K562 (cell line): ENCODE results near the gene ENSA. TPM values are rescaled to one million over a fixed set of nuclear protein-coding genes. Genes with fewer than 3 reads are reported as not detected.
A peak's percentile ranks its signal among the peaks of the same experiment; 100 is the strongest.

Experiments used
- HDAC3 ChIP-seq: fragments of 450-650 bp; IDR thresholded peaks from 2 replicates; pipeline ENCODE4 v1.6.1; 2018; ENCODE audit warnings: borderline replicate concordance, mild to moderate bottlenecking, moderate library complexity; ENCODE audit not compliant: partially characterized antibody
- MECOM ChIP-seq: fragments of 250-450 bp; sonication (Bioruptor Pico); IDR thresholded peaks from 2 replicates; pipeline ENCODE4 v1.8.0; 2022; ENCODE audit warnings: inconsistent platforms
- MGA ChIP-seq: fragments of 450-650 bp; IDR thresholded peaks from 2 replicates; pipeline ENCODE4 v1.6.1; 2016; ENCODE audit warnings: mild to moderate bottlenecking, moderate library complexity
- NCOA6 ChIP-seq: fragments of 450-650 bp; IDR thresholded peaks from 2 replicates; pipeline ENCODE4 v1.6.1; 2017; ENCODE audit warnings: mild to moderate bottlenecking
- PHB ChIP-seq: fragments of 250-450 bp; sonication (Bioruptor Pico); IDR thresholded peaks from 2 replicates; pipeline ENCODE4 v1.5.0; 2021
- PHTF2 ChIP-seq: fragments of 250-450 bp; sonication (Bioruptor Pico); IDR thresholded peaks from 2 replicates; pipeline ENCODE4 v1.5.0; 2021; ENCODE audit warnings: mild to moderate bottlenecking
- SAP30 ChIP-seq: fragments of 200-600 bp; sonication (generic); IDR thresholded peaks from 2 replicates; pipeline ENCODE4 v1.6.1; 2012; ENCODE audit warnings: borderline replicate concordance, low read depth, mild to moderate bottlenecking, moderate library complexity, low read length, control low read depth, inconsistent platforms; ENCODE audit not compliant: insufficient read depth, poor library complexity, severe bottlenecking
- TSHZ1 ChIP-seq: fragments of 250-450 bp; sonication (Bioruptor Pico); IDR thresholded peaks from 2 replicates; pipeline ENCODE4 v1.4.0; 2020; ENCODE audit warnings: mild to moderate bottlenecking, moderate library complexity
- U2AF1 ChIP-seq: fragments of 200-400 bp; formaldehyde crosslinking; optimal IDR thresholded peaks from 2 replicates; pipeline ENCODE3; 2017; ENCODE audit warnings: mild to moderate bottlenecking, low read depth, low read length, moderate library complexity
- ZFP30 ChIP-seq: fragments of 250-450 bp; sonication (Bioruptor Pico); IDR thresholded peaks from 2 replicates; pipeline ENCODE4 v1.8.0; 2022; ENCODE audit warnings: moderate library complexity, mild to moderate bottlenecking, inconsistent platforms, borderline replicate concordance
- ZNF143 ChIP-seq: sonication (generic); formaldehyde crosslinking; IDR thresholded peaks from 2 replicates; pipeline ENCODE4 v1.9.0; 2022; ENCODE audit warnings: mild to moderate bottlenecking, missing genetic modification reagents
- ZNF232 ChIP-seq: sonication (generic); formaldehyde crosslinking; IDR thresholded peaks from 2 replicates; pipeline ENCODE4 v1.8.0; 2022; ENCODE audit warnings: mild to moderate bottlenecking, missing genetic modification reagents
- ZNF445 ChIP-seq: fragments of 250-450 bp; sonication (Bioruptor Pico); IDR thresholded peaks from 2 replicates; pipeline ENCODE4 v1.4.0; 2020; ENCODE audit warnings: low read depth, mild to moderate bottlenecking, moderate library complexity
- polyA plus RNA-seq, 8 experiments: library from polyadenylated mRNA; depleted of rRNA in 4 of 8; stranded (reverse) in 5 of 8; unstranded in 3 of 8; fragments of >200 nt; fragmentation: Nextera tagmentation in 2 of 8; fragmentation: Illumina TruSeq in 1 of 8; extraction: Ambion mirVana in 2 of 8; extraction: Trizol in 1 of 8; gene quantifications; 2 replicates each; pipeline versions ENCODE4 v1.2.1 to v1.2.3, GENCODE V29; 2011 to 2014; ENCODE audit warnings: inconsistent platforms in 1 of 8, missing spikeins in 1 of 8
- total RNA-seq, 7 experiments: library from RNA; depleted of rRNA in 6 of 7; stranded (reverse); fragments of >200 nt in 6 of 7; fragmentation: Illumina TruSeq in 2 of 7; extraction: Trizol in 2 of 7; gene quantifications; 2 replicates each; pipeline versions ENCODE4 v1.2.1 to v1.2.3, GENCODE V29; 2011 to 2021; ENCODE audit warnings: low replicate concordance in 1 of 7

Gene ENSA
- total and polyA plus RNA-seq, 9 of the 15 experiments (the other 6 are each of a cell fraction or from before 2014, with no cell fraction given) = 68.1 to 605 (median 188) TPM

- no peak for TF ChIP-seq TSHZ1 (CRISPR knock-in tag)
- TF ChIP-seq ZNF445 (CRISPR knock-in tag) = no peak
- no peak for TF ChIP-seq MECOM (CRISPR knock-in tag)
- no peak for TF ChIP-seq ZFP30 (CRISPR knock-in tag)
- no peak for TF ChIP-seq ZNF143 (CRISPR knock-in tag)
- TF ChIP-seq U2AF1 = peak; percentile 24
- TF ChIP-seq NCOA6 = no peak
- TF ChIP-seq SAP30 = no peak
- TF ChIP-seq PHB = no peak
- TF ChIP-seq MGA = no peak
- no peak for TF ChIP-seq PHTF2 (CRISPR knock-in tag)
- no peak for TF ChIP-seq HDAC3
- no peak for TF ChIP-seq ZNF232 (CRISPR knock-in tag)
Measured at GRCh38 chr1:150574260-150575071, 54.9 kb downstream of the ENSA start (continued).
